Astrocyte of the cerebellum (primary cell): ENCODE measurements around the gene UBE2Q2.
A peak's percentile ranks its signal among the peaks of the same experiment; 100 is the strongest.
"Not testable (repeated sequence)": the region's sequence is repeated elsewhere in the genome, so short reads cannot be mapped to it uniquely, and the experiment has no call there.

Source experiments
- DNase-seq: peaks from one replicate; pipeline ENCODE4 v3.0.0-alpha.2; 2011; ENCODE audit warnings: low read depth
- H3K4me3 ChIP-seq: 2 replicates; pipeline ENCODE4 v1.5.1; 2011; ENCODE audit warnings: mild to moderate bottlenecking, low read depth, low read length, moderate library complexity
- in situ Hi-C: cut with HindIII; loops from 2 replicates; pipeline ENCODE4 v1.10.0; 2017; ENCODE audit warnings: low sequenced_read_pairs
- TF ChIP-seq, protein P1 (sequence below): IDR thresholded peaks from 2 replicates; pipeline ENCODE4 v1.5.1; 2012; ENCODE audit warnings: low read length, low read depth, moderate library complexity, mild to moderate bottlenecking; ENCODE audit errors: missing control alignments

The UBE2Q2 gene

DNA sequence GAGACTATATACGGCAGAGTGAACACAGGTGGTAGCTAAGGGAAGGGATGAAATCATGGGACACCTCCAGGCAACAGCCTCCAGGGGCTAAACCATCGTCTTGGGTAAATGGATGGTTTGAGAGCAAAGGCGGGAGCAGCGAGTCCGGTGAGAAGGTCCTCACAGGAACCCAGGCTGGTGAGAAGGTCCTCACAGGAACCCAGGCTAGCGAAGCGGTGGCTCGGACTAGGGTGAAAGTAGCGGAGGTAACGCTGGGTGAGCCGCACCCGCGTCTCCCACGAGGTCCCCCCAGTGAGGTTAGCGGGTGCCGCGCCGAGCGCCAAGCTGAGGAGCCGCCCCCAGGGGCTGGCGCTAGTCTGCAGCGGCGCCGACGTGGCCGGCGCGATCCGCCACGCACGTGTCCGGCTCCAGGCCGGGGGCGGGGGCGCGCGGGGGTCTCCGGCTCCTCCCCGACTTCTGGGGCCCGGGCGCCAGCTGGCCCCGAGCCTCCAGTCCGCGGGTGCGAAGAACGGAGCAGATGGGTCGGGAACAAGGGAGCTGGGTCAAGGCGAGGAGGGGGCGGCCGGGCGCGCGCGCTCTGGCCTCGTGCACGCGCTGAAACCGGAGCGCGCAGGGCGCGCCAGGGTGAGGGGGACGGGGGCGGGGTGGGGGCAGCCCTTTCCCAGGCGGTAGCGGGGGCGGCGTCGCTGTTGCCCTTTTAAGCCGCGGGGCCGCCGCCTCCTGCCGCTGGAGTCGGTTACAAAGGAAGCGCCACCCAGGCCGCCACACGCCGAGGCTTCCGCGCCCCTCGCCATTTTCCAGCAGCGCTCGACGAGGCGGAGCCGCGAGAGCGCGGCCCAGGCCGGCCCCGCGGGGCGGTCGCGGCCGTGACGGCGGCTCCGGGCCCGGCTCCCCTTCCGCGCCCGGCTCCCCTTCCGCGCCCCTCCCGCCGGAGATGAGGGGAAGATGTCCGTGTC is at the start of gene UBE2Q2:
TSS of gene UBE2Q2 (plus strand) at position 726 of the 956 bp plus-strand sequence. CDS start at position 946, 220 bp downstream.
- H3K4me3 ChIP-seq, result peak within 1 kb of the TSS; percentile 89
- in situ Hi-C loops, result no loop called here
- TF ChIP-seq, protein P1, sequence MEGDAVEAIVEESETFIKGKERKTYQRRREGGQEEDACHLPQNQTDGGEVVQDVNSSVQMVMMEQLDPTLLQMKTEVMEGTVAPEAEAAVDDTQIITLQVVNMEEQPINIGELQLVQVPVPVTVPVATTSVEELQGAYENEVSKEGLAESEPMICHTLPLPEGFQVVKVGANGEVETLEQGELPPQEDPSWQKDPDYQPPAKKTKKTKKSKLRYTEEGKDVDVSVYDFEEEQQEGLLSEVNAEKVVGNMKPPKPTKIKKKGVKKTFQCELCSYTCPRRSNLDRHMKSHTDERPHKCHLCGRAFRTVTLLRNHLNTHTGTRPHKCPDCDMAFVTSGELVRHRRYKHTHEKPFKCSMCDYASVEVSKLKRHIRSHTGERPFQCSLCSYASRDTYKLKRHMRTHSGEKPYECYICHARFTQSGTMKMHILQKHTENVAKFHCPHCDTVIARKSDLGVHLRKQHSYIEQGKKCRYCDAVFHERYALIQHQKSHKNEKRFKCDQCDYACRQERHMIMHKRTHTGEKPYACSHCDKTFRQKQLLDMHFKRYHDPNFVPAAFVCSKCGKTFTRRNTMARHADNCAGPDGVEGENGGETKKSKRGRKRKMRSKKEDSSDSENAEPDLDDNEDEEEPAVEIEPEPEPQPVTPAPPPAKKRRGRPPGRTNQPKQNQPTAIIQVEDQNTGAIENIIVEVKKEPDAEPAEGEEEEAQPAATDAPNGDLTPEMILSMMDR, result no peak
- no peak for DNase-seq

DNA sequence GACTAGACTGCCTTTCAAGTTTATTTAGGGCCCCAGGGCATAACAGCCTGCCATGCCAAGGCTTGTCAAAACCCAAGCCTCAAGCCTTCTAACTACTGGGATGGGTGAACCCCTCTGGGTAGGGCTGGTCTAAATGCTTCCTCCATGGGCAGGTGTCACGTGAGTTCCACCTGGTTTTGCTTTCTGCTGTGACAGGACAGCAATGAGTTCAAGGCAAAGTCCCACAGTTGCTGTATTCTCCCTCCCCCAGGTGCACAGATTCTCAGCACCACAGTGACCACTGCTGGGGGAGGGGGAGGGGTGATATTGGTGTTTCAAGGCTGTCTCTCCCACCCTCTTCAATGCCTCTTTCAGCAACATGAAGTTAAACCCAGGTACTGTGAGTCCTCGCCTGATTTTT is 46.9 kb upstream of the UBE2Q2 start:
- H3K4me3 ChIP-seq, result no peak overlapping the region
- TF ChIP-seq, protein P1, result no peak
- DNase-seq, result no peak
- in situ Hi-C loops, result no loop called here

DNA sequence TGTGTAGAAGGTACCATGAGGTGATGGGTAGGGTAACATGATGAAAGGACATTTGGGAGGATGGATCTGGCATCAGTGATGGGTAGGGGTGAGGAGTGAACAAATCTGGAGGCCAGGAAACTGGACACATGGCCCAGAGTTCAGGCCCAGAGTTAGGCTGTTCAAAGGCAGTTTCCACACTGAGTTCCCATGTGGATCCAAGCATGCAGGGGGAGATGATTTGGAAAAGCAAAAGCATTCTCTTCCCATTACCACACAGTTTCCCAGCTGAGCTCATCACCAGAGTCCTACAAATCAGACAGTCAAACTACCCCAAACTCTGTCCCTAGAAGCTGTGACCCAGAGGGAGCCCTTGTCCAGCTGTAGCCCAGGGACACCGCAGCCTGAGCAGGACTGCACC is 46.1 kb upstream of the UBE2Q2 start:
- DNase-seq, in situ Hi-C loops, H3K4me3 ChIP-seq: not testable (repeated sequence)

DNA sequence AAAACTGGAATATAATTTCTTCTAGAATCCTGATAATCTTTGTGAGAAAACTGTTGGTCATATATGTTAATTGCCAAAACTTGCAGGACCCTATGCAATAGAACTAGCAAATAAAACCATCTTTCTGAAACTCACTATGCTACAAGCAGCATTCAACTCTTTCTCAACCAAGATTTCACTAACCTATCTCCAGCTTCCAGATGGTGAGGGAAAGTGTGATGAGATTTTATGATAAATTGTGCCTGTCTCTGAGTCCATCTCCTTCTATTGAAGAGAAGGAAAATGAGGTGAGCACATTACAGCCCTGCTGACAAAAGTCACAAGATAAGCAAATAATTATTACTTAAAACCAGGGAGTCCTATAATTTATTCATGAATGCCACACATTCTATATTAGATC is 44.1 kb upstream of the UBE2Q2 start:
- no peak for DNase-seq
- in situ Hi-C loops, result no loop called here

DNA sequence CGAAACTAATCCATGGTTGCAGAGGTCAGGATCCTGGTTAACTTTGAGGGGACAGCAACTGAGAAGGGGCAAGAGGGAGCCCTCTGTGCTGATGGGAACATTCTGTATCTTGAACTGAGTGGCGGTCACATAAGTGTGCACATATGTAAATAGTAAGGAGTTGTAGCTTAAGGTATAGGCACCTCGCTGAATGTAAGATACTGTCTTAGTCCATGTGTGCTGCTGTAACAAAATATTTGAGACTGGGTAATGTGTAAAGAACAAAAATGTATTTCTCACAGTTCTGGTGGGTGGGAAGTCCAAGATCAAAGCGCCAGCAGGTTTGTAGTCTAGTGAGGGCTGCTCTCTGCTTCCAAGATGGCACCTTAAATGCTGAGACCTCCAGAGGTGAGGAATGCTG is 42.8 kb upstream of the UBE2Q2 start:
- not testable (repeated sequence) for DNase-seq, H3K4me3 ChIP-seq
- in situ Hi-C loops, result loop anchor here (25.0 kb wide), 1 partner anchor 163 kb away; the partner anchor contains the start of genes IMP3, SNUPN and SNX33

More for the DNA sequence above, 44.1 kb upstream of the UBE2Q2 start:
- TF ChIP-seq, protein P1, result no peak
- H3K4me3 ChIP-seq, result no peak overlapping the region

DNA sequence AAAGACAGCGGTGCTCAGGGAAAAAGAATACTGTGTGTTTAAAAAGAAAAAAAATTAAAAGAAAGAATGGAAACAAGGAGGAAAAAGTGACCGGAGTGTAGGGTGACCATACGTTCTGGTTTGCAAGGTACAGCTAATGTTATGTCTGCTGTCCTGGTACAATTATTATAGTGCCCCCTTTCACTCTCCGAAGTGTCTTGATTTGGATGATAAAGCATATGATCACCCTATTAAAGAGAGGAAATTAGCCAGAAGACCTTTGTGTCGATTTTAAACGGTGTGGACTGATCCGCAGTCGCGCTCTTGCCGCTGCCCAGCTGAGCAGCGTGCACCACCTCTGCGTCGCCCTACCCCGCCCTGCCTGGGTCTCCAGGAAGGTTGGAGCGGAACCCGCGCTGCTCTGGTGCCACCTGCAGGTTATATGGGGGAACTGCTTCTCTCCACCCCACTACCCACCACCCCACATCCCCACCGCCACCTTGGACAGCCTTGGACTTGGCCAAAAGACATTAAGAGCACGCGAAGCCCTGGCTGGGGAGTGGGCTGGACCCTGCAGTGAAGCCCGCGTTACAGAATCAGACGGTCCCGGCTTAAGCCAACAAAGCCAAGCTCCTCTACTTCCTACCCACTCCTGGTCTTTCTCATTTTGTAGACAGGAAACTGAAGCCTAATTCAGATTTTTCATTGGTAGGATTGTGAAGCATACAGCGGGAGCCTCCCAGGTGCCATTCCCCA is 41.2 kb upstream of the UBE2Q2 start:
- in situ Hi-C loops, result loop anchor here (25.0 kb wide), 1 partner anchor 165 kb away; the partner anchor contains the start of genes IMP3, SNUPN and SNX33
- TF ChIP-seq, protein P1, result peak; percentile 72
- H3K4me3 ChIP-seq, result no peak overlapping the region
- DNase-seq, result peak; percentile 31

DNA sequence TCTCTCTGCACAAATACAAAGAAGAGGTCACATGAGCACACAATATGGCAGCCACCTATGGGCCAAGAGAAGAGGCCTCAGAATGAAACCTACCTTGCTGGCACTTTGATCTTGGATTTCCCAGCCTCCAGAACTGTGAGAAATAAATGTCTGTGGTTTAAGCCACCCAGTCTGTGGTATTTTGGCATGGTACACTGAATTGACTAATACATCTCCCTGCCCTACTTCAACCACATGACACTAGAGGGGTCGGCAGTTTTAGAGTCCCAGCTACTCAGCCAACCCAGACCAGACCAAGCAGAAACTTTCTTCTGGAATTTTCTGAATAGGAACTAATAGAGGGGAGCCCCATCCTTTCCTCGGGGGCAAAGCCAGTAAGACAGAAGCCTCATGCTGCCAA is 35.8 kb upstream of the UBE2Q2 start:
- in situ Hi-C loops, result loop anchor here (25.0 kb wide), 1 partner anchor 170 kb away; the partner anchor contains the start of genes IMP3, SNUPN and SNX33
- H3K4me3 ChIP-seq, DNase-seq: not testable (repeated sequence)

DNA sequence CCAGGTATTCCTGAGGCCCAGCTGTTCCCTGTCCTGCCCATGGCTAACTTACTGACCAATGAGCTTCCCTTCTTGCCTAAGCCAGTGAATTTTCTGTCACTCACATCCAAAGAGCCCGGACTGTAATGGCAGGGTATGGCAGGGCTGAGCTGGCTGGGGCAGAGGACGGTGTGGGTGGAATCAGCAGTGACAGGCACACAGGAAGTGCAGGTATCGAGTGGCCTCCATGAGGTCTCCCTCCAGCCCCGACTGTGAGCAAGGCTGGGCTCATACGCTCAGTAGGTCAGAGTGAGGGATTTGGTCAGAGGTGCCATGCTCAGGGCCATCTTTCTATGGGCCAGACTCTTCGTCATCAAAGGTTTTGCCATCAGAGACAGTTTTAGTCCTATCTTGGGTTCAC is 35.2 kb upstream of the UBE2Q2 start:
- in situ Hi-C loops, result loop anchor here (25.0 kb wide), 1 partner anchor 171 kb away; the partner anchor contains the start of genes IMP3, SNUPN and SNX33
- not testable (repeated sequence) for H3K4me3 ChIP-seq, DNase-seq
